ENCODE data around the gene ZNF140. TPM values are rescaled to one million over a fixed set of nuclear protein-coding genes. Genes with fewer than 3 reads are reported as not detected.
A peak's percentile ranks its signal among the peaks of the same experiment; 100 is the strongest.

ZNF140 gene
- total RNA-seq = 10 to 100 TPM; 11.2 to 13.4 TPM
- long read RNA-seq, donor 1, partial matches to known transcripts = 0 of 3 reads
- long read RNA-seq, donor 1, other reads (novel, unspliced or antisense) = 3 of 3 reads
- long read RNA-seq, donor 2, partial matches to known transcripts = 0 of 10 reads
- long read RNA-seq, donor 2, other reads (novel, unspliced or antisense) = 6 of 10 reads

DNA sequence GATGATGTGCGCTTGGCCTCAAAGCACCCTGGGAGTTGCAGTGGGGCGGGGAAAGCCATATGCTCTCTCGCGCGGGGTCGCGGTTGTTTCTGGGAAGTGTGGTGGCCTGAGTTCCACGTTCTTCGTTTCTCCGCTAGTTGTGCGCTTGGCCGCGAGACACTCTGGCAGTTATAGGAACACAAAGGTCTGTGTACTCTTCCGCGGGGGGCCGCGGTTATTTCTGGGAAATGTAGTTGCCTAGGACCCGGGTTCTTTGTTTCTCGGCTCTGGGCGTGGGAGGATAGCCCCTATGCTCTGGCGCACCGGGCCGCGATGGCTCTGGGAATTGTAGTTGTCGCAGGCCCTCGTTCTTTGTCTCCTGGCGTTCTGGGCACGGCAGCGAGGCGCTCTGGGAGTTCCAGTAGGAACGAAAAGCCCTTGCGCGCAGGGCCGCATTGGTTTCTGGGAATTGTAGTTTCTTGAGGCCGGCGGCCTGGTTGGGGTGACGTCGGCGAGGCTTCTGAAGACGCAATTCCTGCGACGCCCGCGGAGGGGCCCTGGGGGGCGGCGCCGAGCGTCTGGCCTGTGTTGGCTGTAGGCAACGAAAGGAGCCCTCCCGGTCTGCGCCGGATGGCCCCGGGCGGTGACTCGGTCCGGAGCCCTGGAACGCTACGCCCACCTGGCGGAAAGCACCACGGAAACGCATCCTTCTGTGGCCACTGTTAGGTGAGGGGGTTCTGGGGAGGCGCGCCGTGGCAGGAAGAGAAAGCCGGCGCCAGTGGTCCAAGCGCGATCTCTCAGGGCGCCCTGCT, at the start of gene ZNF140:
ZNF140 (plus strand) TSS at position 556 of the 791 bp plus-strand sequence. CDS start 398 bp downstream, outside the sequence.
- intact Hi-C loops (cut with DNase I) = no loop called here
- peak; percentile 99 for DNase-seq (ENCODE audit: low spot score)

DNA sequence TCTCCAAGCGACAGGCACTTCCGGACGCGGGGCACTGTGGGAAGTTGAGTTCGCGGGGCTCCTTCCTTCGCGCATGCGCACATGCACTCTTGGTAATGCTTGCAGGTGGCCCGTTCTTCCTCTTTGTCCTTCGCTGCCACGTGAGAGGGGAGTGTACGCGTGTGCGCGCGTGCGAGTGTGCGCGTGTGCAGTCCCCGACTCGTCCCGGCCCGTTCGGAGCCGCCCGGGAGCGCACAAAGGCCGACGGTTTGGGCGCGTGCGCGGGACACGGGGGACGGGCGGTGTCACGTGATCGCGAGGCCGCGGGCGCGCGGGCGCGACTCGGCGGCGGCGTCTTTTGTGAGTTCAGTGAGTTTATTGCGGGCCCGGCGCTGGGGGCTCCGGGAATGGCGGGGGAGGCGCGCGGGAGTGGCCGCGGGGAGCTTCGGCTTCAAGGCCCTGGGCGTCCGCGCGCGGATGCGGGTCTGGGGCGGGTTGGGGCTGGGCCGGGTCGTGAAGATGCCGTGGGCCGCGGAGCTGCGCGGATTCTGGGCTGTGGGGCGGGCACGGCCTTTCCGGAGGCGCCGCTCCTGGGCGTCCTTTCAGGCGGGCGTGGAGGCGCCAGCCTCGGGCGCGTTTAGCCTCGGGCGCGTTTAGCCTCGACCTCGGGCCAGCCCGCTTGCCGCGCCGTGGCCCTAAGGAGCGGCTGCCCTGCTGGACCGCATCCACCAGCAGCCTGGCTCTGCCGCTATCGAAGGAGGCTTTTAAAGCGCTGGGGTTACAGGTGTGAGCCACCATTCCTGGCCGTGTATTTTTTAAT, 43.3 kb upstream of the ZNF140 start, which contains the start of gene ZNF84:
ZNF84 (plus strand) TSS at position 303 of the 799 bp plus-strand sequence. CDS start 3,959 bp downstream, outside the sequence.
- intact Hi-C loops (cut with DNase I) = no loop called here
- peak; percentile 99 for DNase-seq (ENCODE audit: low spot score)

DNA sequence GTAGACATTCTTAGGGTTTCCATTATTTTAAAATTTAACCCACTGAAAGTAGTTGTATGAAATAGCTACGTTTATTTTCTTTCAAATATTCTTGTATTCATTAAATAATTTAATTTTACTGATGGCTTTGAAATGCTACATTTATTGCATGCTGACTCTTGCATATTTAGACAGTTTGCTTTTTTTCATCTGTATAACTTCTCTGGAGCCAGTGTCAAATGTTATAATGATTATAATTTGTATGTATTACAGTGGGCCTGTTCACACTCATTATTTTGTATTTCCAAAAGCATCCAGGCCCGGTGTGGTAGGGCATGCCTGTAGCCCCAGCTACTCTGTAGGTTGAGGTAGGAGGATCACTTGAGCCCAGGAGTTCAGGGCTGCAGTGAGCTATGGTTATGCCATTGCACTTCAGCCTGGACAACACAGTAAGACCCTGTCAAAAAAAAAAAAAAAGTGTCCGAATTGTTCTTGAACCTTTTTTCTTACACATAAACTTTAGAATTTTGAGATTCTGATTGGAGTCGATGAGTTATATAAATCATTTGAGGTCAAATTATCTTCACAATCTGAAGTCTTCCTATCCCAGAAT, 42.5 kb upstream of the ZNF140 start:
- no peak for DNase-seq (ENCODE audit: low spot score)
- intact Hi-C loops (cut with DNase I) = no loop called here

DNA sequence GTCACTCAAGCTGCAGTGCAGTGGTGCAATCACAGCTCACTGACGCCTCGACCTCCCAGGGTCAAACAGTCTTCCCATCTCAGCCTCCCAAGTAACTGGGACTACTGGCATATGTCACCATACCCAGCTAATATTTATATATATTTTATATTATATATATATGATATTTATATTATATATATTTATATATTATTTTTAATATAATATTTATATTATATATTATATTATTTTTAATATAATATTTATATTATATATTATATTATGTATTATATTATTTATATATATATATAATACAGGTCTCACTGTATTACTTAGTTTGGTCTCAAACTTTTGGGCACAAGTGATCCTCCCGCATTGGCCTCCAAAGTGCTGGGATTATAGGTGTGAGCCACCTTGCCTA, 34.0 kb upstream of the ZNF140 start:
- no peak for DNase-seq (ENCODE audit: low spot score)
- intact Hi-C loops (cut with DNase I) = no loop called here

DNA sequence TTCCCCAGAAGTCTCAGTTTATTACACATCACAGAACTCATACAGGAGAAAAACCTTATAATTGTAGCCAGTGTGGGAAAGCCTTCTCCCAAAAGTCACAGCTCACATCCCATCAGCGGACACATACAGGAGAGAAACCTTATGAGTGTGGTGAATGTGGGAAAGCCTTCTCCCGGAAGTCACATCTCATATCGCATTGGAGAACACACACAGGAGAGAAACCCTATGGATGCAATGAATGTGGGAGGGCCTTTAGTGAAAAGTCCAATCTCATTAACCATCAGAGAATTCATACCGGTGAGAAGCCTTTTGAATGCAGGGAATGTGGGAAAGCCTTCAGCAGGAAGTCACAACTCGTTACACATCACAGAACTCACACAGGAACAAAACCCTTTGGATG, 23.3 kb upstream of the ZNF140 start:
- intact Hi-C loops (cut with DNase I) = no loop called here
- DNase-seq (ENCODE audit: low spot score) = no peak

DNA sequence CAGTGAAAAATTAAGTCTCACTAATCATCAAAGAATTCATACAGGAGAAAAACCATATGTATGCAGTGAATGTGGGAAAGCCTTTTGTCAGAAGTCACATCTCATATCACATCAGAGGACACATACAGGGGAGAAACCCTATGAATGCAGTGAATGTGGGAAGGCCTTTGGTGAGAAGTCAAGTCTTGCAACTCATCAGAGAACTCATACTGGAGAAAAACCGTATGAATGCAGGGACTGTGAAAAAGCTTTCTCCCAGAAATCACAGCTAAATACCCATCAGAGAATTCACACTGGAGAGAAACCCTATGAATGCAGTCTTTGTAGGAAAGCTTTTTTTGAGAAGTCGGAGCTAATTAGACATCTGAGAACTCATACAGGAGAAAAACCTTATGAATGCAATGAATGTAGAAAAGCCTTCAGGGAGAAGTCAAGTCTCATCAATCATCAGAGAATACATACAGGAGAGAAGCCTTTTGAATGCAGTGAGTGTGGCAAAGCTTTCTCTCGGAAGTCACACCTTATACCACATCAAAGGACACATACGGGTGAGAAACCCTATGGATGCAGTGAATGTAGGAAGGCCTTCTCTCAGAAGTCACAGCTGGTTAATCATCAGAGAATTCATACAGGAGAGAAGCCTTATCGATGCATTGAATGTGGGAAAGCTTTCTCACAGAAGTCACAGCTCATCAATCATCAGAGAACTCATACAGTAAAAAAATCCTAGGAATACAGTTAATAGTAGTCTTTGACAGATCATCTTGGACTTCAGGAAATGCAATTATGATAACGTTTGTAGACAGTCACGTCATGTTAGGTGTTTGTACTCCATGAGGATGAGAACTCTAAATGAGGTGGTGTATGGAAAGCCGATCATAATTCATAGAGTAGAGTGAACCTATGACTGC, 22.3 kb upstream of the ZNF140 start:
- DNase-seq (ENCODE audit: low spot score) = no peak
- intact Hi-C loops (cut with DNase I) = no loop called here

DNA sequence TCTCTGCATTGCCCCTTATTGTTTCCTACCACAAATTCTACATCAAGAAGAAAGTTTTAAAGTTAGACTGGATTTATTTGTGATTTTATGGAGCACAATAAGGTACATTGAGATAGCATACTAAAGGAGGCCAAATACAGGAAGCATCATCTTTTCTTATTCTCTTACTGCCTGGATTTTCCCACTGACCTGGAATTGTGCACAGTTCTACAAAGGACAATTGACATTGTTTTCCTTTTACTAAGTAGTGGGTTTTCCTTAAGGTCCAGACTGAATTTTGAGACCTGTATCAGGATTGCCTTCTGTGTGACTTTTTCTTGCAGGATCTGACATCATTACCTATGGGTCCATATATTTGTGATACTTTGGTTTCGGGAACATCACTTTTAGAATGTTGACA, 18.8 kb upstream of the ZNF140 start:
- intact Hi-C loops (cut with DNase I) = no loop called here
- DNase-seq (ENCODE audit: low spot score) = no peak

DNA sequence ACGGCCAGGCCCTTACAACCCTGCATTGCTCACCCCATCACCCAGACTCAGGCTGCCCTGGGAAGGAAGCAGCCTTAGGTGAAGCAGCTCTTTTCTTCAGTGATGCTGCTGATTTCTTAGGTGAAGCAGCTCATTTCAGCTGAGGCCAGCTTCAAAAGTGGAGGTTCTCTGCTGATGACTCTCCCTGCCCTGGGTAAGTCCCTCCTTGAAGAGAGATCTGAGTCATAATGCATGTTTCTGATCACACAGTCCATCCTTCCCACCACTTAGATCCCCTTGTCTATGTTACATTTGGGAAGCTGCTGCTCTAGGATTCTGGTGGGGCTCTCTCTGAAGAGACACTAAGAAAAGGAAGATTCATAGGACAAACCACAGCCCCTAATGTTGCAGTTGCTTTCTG, 17.2 kb upstream of the ZNF140 start:
- no peak for DNase-seq (ENCODE audit: low spot score)
- intact Hi-C loops (cut with DNase I) = no loop called here

DNA sequence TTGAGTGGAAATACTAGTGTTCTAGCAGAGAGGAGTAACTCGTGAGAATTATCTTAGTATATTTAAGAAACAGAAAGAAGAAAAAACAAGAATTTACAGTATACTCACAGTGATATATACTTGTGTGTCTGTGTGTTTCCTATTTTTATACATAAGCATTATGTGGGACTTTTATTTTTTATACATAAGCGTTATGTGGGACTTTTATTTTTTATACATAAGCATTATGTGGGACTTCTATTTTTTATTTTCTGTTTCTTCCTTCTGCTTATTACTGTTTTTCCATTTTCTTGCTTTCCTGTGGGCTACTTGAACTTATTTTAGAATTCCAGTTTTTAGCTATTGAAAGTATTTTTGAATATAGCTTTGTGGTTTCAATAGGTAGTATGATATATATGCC, 6.9 kb upstream of the ZNF140 start:
- DNase-seq (ENCODE audit: low spot score) = no peak
- intact Hi-C loops (cut with DNase I) = no loop called here

DNA sequence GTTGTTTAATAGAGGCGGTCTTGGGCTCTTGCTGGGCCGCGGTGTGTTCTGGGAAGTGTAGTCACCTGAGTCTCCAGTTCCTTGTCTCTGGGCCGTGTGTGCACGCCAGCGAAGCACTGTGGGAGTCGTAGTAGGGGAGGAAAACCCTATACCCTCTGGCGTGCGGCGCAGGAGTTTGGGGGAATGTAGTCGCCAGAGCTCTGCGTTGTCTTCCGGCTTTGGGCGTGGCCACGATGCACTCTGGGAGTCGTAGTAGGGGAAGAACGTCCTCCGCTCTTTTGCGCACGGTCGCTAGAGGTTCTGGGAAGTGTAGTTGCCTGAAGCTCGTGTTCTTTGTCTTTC, 726 bp upstream of the ZNF140 start:
- DNase-seq (ENCODE audit: low spot score) = peak; percentile 100
- intact Hi-C loops (cut with DNase I) = no loop called here

DNA sequence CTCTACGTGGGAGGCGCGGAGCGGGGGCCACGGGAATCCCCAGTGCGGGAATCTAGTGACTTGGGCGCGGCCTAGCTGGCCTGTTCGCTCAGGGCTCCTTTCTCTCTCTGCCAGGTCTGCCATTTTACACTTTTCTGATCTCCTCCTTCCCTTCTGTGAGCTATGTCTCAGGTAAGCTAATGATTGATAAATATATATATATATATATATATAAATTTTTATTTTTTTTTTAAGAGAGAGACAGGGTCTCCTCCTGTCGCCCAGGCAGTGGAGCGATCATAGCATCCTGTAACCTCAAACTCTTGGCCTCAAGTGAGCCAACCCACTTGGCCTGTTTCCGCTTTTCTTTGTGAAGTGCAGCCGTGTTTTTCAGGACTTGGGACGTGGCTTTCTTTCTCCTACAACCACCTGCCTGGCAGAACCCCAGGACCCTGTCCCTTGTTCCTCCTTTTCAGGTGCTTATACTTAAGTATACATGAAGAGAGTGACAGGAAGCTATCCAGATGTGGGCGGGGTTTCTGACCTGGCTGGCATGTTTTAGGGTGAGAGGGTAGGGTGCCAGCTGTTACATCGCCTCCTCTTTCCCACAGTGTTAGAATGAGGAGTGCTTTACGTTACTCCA, 547 bp downstream of the ZNF140 start:
- DNase-seq (ENCODE audit: low spot score) = no peak
- intact Hi-C loops (cut with DNase I) = no loop called here

DNA sequence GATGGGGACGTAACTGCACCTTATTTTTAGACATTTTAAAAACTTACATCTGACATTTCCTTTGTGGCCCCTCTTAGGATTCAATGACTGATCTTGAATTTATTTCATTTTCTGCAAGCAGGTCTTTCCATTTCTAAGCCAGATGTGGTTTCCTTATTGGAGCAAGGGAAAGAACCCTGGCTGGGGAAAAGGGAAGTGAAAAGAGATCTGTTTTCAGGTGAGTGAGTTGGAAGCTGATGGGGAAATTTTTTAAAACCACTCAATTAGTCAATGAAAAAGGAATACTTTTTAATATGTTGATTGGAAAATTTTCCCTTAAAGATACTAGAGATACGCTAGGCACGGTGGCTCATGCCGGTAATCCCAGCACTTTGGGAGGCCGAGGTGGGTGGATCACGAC, 2.6 kb downstream of the ZNF140 start:
- intact Hi-C loops (cut with DNase I) = no loop called here
- no peak for DNase-seq (ENCODE audit: low spot score)

DNA sequence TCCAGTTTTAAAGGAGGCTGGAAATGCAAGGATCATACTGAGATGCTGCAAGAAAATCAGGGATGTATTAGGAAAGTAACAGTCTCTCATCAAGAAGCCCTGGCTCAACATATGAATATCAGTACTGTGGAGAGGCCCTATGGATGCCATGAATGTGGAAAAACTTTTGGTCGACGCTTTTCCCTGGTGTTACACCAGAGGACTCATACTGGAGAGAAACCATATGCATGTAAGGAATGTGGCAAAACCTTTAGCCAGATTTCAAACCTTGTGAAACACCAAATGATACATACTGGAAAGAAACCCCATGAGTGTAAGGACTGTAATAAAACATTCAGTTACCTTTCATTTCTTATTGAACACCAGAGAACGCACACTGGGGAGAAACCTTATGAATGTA, 24.9 kb downstream of the ZNF140 start:
- no peak for DNase-seq (ENCODE audit: low spot score)
- intact Hi-C loops (cut with DNase I) = loop anchor here in 1 of 2 donors (1.0 kb wide), 1 partner anchor 14 kb away; no protein-coding TSS in a partner anchor

DNA sequence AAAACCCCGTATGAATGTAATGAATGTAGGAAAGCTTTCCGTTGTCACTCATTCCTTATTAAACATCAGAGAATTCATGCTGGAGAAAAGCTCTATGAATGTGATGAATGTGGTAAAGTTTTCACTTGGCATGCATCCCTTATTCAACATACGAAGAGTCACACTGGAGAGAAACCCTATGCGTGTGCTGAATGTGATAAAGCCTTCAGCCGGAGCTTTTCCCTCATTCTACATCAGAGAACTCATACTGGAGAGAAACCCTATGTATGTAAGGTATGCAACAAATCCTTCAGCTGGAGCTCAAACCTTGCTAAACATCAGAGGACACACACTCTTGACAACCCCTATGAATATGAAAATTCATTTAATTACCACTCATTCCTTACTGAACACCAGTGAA, 25.5 kb downstream of the ZNF140 start:
- no peak for DNase-seq (ENCODE audit: low spot score)
- intact Hi-C loops (cut with DNase I) = no loop called here

DNA sequence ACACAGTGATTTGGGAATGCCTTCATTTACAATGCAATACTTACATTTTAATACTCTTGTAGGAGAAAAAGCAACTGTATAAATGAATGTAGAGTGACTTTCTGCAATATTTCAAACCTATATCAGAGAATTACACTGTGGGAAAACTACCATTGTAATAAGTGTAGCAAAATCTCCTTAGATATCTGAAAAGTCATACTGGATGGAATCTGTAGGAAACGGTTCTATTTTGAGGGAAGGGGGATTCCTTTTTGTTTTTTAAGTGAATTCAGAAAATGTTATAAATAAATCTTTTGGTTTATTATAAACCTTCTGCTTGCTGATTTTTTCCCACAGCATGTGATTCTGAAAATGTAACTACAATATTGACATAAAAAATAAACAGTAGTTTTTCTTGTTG, 26.4 kb downstream of the ZNF140 start:
- intact Hi-C loops (cut with DNase I) = no loop called here
- DNase-seq (ENCODE audit: low spot score) = no peak

DNA sequence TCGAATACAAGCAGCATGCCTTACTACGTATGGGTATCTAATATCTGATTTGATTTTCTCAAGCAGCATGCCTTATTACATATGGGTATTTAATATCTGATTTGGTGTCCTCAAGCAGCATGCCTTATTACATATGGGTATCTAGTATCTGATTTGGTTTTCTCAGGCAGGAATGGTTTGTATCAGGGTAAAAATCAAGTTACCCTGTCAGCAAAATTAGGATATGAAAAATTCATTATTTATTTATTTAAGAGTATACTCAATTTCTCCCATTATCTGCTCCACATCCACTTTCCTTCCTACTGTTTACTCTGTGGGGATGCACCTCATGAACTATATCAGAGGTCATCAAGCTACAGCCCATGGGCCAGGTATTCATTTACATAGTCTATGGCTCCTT, 27.4 kb downstream of the ZNF140 start:
- DNase-seq (ENCODE audit: low spot score) = no peak
- intact Hi-C loops (cut with DNase I) = no loop called here

DNA sequence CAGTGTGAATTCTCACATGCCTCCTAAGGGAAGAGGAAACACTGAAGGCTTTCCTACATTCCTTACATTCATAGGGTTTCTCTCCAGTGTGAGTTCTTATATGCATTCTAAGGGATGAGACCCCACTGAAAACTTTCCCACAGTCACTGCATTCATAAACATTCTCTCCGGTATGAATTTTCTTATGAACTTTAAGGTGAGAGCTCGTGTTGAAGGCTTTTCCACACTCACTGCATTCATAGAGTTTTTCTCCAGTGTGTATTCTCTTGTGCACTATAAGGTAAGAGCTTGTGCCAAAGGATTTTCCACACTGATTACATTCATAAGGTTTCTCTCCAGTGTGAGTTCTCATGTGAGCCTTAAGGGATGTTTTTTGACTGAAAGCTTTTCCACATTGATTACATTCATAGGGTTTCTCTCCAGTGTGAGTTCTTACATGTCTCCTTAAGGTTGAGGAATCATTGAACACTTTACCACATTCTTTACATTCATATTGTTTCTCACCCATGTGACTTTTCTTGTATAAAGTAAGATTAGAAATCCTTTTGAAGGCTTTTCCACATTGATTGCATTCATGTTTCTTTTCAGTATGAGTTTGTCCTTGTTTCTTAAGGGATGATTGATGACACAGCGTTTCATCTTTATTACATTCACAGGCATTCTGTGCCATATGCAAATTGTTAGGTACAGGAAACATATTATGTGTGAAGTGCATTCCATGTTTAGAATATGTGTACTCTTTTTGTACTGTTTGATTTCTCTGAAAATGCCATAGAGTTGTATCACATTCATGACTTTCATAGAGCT, 39.9 kb downstream of the ZNF140 start:
- no peak for DNase-seq (ENCODE audit: low spot score)
- intact Hi-C loops (cut with DNase I) = no loop called here

DNA sequence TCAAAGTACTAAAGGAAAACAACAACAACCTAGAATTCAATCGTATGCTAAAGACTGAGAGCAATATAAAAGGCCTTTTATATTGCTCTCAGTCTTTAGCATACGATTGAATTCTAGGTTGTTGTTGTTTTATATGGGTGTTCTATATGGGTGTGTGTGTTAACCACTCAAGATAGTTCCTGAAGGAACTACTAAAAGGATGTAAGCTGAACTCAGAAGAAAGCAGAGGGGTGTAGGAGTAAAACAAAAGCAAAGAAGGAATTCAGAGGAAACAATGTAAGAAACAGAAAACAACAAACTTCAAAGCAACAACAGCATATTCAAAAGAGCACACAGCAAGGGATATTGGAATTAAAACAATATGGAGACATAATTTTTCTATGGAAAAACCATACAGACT, 44.0 kb downstream of the ZNF140 start:
- intact Hi-C loops (cut with DNase I) = no loop called here

More for the DNA sequence above, 44.0 kb downstream of the ZNF140 start:
- no peak for DNase-seq (ENCODE audit: low spot score)
